Pons (tissue), 1 donor: ENCODE results near the gene LARP4B.
A peak's percentile ranks its signal among the peaks of the same experiment; 100 is the strongest.
"Not testable (repeated sequence)": the region's sequence is repeated elsewhere in the genome, so short reads cannot be mapped to it uniquely, and the experiment has no call there.

Source experiments
- DNase-seq: peaks from one replicate; pipeline ENCODE4 v3.0.0-alpha.2; 2016; ENCODE audit warnings: low spot score

Gene LARP4B

DNA sequence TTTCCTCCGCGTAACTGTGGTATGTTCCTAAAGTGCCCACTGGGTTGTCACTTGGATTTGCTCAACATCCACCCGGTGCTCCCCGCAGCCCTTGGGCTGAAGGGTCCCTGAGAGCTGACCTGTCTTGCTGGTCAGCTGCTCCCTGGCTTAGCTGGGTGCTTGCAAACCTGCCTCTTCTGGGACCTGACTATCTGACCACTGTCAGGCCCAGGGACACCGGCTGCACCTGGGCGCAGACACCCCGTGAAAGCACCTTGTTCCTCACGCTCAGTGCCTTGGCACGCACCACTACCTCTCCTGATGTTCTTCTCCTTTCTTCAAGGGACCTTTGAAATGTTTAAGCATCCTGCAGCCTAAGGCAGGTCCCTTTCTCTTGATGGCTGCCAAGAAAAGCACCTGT, 26.6 kb upstream of the LARP4B start:
- DNase-seq, result no peak

- DNase-seq, result no peak
Observed at GRCh38 chr10:955820-956217, 24.3 kb upstream of the LARP4B start.

DNA sequence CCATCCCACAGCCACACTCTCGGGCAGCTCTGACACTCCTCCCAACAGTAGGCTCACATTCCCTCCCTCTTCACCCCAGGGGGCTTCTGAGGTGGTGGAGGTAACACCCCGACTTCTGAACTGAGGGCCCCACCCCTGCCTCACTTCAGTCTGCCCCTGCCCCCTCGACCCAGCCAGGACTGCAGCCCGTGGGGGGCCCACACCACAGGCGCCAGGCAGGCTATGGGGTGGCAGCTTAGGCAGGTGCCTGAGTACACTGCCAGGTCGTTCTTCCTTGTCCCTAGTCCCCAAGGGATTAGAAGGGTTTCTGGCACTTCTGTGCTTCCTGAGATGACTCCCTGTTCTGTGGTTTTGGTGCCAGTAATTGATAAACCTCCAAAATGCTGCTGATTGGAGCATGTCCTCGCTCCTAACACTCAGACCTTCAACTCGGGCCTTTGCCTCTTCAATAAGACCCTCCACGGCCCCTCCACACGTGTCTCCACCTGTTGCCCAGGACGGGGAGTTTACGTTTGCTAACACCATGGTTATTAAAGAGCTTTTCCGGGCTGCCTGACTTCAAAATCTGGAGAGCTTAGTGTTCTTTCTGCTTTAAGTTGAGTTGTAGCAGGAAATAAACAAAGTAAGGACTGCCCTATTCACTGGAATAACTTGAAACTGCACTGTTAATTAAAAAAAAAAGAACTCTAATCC, 23.8 kb upstream of the LARP4B start:
- no peak for DNase-seq

DNA sequence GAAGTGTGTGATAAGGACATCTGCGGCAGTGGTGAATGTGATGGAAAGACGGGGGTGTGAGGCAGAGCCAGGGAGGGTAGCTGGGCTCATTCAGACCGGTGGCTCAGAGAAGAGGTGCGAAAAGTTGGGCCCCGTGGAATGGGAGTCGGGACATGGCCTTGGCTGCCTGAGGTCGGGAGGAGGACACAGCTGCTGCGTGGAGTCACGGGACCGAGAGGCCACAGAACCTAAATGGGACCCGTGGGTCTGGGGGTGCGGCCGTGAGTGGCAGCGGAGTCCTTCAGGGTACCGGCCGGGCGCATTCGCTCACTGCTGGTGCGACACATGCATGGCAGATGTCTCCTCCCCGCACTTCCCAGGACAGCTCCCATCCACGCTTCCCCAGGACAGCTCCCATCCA, 22.9 kb upstream of the LARP4B start:
- no peak for DNase-seq

DNA sequence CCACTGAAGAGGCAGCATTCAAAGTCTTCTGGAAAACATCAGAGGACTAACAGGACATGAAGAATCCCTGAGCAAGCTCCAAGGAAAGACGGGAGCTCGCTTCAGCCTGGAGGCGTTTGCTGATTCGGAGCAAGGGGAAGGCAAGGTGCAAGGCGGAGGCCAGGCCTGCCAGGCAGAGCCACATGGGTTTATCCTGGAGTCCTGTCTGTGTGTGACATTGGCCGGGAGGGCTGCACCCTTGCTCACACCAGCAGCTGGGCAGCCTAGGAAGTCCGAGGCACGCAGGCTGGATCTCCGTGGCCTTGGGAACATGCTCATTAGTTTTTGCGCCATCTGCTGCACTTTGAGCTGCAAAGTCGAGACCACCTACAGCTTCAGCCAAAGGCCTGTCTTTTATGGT, 22.3 kb upstream of the LARP4B start:
- DNase-seq, result no peak

DNA sequence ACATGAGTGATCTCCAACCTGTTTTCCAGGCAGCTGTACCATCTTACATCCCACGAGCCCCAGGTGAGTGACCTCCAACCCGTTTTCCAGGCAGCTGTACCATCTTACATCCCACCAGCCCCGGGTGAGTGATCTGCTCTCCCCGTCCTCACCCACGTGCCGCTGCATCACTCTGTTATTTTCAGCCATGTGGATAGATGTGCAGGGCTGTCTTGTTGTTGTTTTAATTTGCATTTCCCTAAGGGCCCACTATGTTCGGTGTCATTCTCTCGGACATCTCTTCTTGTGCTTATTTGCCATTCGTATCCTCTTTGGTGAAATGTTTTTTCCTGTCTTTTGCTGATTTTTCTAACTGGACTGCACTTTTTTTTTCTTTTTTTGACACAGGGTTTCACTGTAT, 17.9 kb upstream of the LARP4B start:
- no peak for DNase-seq

DNA sequence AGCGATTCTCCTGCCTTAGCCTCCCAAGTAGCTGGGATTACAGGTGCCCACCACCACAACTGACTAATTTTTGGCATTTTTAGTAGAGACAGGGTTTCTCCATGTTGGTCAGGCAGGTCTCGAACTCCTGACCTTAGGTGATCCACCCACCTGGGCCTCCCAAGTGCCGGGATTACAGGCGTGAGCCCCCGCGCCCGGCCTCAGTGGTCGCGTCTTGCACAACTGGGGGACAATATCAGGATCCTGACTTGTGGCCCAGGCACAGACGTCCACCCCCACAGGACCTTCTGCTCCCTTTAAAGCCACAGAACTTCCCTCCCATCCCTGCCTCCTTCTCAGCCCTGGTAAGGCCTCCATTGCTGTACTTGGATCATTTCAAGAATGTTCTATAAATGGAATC, 16.8 kb upstream of the LARP4B start:
- no peak for DNase-seq

DNA sequence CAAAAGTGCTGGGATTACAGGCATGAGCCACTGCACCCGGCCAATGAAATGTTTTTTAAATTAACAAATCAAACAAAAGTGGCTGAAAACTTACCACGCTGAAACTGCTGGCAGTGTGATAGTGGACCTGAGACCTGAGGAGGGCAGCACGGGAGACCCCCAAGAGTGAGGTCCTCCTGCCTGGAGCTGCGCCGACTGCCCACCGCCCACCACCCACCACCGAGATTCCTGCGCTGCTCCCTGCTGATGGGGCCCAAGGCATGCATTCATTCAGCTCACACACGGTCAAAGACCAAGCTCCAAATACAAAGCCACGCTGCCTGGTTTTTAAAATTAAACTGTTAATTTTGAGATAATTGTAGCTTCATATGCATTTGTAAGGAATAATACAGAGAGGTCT, 16.4 kb upstream of the LARP4B start:
- DNase-seq, result no peak

DNA sequence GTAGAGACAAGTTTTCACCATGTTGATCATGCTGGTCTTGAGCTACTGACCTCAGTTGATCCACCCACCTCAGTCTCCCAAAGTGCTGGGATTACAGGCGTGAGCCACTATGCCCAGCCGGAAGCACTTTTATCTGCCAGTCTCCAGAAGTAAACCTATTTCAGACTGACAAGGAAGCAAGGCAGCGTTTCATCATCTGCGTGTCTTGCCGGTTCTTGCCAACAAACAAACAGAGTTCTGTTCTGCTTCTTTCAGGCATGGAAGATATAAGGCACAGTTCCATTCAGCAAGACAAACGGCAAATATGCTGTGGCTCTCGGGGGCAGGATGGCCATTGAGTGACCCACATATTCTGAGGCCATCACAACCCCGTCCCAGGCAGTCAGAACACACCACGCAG, 15.5 kb upstream of the LARP4B start:
- peak; percentile 20 for DNase-seq

GRCh38 chr10:945778-946177, 14.3 kb upstream of the LARP4B start:
- DNase-seq, result no peak

- peak; percentile 44 for DNase-seq
Observed at GRCh38 chr10:944034-944831, 12.7 kb upstream of the LARP4B start.

DNA sequence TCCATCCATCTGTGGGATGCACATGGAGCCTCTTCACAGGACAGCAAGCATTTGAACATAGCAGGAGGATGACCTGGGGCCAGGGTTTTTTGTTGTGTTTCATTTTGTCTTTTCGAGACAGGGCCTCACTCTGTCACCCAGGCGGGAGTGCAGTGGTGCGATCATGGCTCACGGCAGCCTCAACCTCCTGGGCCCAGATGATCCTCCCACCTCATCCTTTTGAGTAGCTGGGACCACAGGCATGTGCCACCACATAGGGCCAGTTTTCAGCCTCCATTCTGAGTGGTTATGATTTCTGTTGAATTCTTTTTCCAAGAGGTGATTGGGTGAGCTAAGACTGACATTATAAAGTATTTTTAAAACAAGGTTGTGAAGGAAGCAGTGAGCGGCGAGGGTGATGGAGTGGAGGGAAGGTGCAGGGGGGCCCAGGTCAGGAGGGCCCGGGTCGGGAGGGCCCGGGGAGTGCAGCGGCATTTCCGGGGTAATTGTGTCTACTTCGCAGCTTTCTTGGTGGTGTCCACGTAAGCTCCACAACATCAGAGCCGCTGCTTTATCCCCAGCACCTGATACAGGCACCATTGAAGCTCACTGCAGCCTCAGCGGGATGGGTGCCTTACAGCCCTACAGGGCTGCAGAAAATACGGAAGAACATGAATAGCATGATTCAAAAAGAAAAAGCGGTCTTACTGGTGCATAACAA, 12.0 kb upstream of the LARP4B start:
- no peak for DNase-seq

DNA sequence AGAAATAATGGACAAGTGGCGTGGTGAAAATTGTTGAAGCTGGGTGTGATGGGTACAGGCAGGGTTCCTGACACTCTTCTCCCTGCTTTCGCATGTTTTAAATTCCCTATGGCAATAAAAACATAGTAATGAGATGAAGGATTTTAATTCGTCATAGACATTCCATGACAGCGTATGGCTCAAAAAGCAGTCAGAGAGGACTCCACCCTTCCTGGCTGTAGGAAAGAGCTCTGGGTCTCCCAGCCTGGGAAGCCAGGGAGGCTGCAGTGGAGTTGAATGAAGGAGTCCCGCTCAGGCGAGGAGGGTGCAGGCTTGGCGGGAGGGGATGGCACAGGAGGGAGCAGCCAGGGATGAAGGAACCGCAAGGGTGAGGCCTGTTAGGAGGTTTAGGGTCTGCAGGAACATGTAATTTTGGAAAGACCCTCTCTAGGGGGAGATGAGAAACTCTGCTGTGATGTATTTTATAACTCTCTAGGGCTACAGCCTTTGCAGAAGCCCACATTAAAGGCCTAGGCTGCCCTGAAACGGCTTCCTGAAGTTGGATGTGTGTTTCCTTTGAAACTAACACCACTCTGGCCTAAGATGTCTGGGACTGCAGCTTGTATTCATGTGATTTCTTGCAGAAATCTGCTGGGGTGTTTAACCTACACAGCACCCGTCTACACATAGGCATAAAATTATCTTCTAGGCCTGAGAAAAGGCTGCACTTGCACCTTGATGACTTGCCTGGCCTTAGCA, 7.6 kb upstream of the LARP4B start:
- no peak for DNase-seq

DNA sequence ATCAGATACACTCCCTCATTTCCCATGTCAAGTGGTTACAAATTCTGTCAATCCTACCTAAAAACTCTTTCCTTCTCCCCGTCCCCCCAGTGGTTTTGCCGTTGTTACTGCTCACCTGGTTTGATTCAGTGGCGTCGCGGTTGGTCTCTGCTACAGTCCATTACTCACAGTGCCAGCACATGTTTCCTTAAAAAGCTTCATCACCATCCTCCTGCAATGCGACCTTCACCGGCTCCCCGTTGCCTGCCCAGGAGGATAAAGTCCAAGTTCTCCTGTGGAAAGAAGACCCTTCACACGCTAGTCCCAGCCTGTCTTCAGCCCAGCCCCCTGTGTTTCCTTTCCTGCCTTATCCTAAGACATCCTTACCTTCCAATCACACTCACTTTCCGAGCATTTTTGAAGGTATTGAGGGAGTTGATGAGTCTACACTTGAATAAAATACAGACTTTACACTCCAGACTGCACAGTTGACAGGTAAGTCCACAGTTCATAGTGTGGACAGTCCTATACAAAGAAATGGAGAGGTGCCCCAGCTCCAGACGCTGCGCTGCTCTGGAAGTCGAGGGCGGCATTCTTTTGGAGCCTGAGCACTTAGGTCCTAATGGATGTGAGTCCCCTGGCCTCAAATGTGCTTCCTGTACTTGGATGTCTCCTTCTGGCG, 3.4 kb upstream of the LARP4B start:
- no peak for DNase-seq

DNA sequence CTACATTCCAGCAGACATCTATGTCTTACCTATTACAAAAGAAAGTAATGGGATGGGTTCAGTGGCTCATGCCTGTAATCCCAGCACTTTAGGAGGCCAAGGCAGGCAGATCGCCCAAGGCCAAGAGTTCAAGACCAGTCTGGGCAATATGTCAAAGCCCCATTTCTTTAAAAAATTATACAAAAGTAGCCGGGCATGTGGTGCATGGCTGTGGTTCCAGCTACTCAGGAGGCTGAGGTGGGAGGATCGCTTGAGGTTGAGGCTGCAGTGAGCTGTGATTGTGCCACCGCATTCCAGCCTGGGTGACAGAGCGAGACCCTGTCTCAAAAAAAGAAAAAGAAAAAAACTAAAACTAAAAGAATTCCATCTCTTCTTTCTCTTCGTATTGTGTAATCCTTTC, 2.7 kb upstream of the LARP4B start:
- DNase-seq, result not testable (repeated sequence)

DNA sequence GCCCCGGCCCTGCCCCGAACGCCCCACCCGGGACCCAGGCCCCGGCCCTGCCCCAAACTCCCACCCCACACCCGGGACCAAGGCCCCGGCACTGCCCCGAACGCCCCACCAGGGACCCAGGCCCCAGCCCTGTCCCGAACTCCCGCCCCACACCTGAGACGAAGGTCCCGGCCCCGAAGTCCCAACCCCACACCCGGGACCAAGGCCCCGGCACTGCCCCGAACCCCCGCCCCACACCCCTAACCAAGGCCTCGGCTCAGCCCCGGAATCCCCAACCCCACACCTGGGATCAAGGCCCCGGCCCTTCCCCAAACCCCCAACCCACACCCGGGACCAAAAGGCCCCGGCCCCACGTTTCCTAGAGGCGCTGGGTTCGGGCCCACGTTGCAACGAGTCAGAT, 1.1 kb upstream of the LARP4B start:
- DNase-seq, result no peak

- DNase-seq, result no peak
Observed at GRCh38 chr10:930625-931325, 730 bp downstream of the LARP4B start.

GRCh38 chr10:929960-930624, 1.4 kb downstream of the LARP4B start:
- peak; percentile 37 for DNase-seq

GRCh38 chr10:927131-927530, 4.4 kb downstream of the LARP4B start:
- DNase-seq, result no peak

- no peak for DNase-seq
Observed at GRCh38 chr10:926075-926698, 5.3 kb downstream of the LARP4B start.
